ENCODE data around the gene TMEM131.

Gene TMEM131

DNA sequence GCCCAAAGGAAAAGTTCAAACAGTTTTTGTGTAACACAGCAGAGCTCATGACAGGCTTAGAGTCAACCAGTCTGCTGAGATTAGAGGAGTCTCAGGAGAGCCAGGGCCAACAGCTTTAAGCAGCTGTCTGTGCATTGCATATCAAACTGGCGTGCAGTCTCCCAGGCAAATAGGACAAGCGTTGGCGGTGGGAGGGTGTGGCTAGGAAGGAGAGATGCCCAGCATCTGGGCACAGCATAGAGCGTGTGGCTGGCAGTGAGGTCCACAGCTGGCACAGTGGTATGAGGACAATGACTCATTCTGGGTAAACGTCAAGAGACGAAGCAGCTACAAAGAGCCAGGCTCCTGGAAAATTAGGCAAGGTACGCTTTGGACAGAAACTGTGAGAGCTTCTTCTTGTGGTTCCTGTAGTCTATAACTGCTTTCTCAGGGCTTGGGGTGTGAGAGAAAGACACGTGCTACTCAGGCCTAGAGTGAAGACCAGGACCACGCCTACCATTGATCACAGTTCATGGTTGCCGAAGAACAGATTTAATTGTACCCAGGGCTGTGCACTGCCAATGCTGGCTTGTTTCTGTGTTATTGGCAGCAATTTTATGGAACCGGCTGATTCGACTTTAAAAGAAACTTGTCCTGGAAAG, 267.5 kb downstream of the TMEM131 start:
- peak in 17 of 58 donors; percentile 11 to 43 (median 26) for DNase-seq

DNA sequence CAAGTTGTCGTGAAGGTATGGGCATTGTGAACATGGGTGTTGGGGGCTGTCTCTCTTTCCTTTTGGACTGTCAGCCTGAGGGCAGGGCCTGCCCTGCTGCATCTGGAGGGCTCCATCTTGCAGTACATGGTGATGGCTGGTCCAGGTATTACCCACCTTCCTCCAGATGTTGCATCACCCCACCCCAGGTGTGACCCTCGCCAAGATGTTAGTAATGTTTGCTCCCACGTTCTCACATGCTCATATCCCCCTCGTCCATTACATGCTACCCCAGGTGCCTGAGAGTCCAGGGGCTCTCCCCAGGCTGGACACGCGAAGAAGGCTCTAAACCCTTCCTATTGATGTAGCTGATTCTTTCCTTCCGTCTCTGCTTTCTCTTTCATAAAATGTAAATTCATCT, 268.5 kb downstream of the TMEM131 start:
- no peak for DNase-seq

DNA sequence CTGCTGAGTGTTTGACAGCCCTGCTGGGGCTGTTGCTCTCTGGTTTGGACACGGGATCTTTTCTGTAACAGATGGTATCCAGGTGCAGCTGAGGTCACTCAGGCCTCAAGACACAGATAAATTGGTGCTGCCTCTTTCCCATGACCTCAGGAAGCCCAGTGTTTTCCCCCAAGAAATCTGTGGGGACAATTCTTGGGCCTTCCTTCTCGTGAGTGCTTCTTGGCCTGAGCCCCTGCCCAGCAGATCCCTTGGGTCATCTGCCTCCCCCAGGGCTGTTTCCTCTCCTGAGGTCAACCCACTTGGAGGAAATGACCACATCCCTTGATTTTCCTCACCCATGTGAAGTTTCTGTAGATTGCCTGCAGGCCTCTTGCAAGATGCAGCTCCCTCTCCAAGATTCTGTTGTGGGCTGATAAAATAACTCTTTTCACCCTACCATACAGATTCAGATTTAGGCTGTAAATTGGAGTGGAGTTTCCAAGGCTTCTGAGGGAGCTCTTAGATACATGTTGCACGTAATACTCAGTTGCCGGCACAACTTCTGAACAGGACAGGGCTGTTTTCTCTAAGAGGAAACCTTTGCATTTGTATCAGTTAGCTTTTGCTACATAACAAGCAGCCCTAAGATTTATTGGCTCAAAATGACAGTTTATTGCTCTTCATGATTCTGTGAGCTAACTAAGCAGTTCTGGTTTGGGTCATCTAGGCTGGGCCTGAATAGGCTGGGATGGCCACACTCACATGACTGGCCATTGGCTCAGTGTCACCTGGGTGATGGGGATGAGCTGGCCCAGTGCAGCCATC, 269.3 kb downstream of the TMEM131 start:
- no peak for DNase-seq

DNA sequence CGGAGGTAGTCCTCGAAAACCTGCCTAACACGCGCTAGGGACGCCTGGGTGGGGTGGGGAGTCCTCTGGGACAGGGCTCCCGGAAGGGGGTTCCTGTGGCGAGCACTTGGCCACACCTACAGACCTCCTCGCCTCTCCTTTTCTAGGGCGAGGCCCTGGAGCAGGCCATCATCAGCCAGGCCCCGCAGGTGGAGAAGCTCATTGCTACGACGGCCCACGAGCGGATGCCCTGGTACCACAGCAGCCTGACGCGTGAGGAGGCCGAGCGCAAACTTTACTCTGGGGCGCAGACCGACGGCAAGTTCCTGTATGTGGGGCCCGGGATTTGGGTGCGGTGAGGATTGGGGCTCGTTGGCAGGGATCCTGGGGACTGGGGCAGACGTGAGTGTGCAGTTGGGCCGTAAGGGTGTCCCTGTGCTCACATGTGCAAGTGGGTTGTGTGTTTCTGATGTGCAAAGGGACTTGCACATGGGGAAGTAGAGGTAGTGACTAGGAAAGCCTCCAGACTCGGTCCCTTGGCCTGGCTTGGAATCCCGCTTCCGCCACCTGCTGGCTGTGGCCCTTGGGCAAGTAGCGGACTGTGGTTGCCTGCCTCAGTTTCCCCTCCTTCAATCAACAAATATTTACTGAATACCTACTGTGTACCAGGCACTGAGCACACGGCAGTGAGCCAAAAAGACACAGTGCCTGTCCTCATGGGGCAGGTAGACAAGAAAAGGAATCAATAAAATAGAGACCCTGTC, 270.6 kb downstream of the TMEM131 start:
- DNase-seq = no peak

DNA sequence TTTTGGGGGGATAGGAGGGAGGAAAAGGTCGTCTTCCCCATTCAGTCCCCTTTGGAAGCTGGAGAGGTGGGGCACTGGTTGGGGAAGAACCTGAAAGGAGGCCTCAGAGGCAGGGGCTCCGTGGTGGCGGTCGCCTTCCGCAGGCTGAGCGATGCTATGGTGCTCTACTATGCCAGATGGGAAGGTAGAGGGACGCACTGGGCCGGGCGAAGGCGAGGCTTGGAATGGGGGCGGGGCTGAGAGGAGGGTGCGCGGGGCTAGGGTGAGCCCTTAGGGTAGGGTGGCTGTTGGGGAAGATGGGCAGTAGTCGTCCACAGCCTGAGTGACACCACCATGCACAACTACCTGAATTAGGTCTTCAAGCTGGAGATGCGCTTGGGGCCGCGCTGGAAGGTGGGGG, 271.2 kb downstream of the TMEM131 start:
- DNase-seq = no peak

DNA sequence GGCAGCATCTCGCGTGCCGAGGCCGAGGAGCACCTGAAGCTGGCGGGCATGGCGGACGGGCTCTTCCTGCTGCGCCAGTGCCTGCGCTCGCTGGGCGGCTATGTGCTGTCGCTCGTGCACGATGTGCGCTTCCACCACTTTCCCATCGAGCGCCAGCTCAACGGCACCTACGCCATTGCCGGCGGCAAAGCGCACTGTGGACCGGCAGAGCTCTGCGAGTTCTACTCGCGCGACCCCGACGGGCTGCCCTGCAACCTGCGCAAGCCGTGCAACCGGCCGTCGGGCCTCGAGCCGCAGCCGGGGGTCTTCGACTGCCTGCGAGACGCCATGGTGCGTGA, 271.7 kb downstream of the TMEM131 start:
- DNase-seq = no peak

DNA sequence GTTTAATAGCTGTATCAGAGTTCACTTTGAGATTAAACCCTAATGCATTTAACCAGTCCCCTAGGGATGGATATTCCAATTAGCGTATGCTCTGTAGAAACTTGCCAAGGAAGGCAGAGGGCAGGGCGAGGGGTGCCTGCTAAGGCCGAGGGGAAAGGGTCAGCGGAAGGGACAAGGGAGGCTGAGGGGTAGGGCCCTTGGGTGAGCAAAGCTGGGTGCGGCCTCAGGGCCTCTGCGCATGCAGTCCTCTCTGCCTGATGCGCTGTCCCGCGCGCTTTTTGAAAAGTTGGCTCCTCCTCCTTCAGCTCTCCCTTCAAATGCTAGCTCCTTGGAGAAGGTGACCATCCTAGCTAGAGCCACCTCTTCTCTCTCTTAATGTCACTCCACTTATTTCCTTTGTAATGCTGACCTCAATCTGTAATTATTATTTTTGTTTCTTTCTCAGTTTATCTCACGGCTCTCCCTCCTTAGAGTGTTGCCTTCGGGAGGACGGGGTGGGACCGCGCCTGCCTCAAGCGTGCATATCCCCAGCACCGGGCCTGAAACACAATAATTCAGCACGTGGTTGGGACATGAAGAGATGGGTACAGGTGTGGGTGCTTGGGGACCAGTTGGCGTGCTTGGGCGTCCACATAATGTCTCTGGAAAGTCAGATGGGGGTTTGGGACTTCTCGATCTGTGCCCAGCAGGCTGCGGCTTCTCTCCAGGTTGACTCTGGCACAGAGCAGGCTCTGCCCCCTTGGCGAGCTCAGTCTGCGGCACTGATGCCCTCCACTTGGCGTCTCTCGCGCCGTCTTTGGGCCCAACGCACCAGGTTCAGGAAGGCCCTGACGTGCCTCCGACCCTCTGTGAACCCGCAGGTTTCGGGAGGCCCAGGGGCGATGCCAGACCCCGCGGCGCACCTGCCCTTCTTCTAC, 272.3 kb downstream of the TMEM131 start:
- no peak for DNase-seq

DNA sequence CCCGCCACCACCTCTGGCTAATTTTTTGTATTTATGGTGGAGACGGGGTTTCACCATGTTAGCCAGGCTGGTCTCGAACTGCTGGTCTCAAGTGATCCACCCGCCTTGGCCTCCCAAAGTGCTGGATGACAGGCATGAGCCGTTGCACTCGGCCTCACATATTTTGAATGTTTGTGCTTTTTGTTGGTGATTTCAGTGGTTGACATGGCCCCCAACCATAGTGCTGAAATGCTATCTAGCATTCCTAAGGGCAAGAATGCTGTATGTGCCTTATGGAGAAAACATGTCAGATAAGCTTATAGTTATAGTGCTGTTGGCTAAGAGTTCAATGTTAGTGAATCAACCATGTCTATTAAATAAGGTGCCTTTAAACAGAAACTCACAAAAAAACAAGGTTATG, 273.5 kb downstream of the TMEM131 start:
- no peak for DNase-seq

DNA sequence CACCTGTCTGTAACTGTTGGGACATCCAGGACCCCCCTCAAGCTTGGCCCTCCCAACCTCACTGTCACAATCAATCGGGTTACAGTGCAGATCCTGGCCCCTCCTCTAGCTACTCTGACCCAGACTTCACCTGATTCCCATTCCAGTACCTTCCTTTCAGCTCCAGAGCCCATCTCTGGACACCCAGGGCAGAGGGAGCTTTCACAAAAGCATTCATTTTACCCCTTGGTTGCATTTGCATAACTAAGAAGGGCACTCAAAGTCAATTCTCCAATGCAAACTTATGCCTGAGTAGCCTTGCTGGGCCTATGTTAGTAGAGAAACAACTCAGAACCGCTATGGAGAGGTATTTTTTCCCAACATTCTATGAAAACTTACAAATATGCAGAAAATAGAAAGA, 275.0 kb downstream of the TMEM131 start:
- DNase-seq = no peak

DNA sequence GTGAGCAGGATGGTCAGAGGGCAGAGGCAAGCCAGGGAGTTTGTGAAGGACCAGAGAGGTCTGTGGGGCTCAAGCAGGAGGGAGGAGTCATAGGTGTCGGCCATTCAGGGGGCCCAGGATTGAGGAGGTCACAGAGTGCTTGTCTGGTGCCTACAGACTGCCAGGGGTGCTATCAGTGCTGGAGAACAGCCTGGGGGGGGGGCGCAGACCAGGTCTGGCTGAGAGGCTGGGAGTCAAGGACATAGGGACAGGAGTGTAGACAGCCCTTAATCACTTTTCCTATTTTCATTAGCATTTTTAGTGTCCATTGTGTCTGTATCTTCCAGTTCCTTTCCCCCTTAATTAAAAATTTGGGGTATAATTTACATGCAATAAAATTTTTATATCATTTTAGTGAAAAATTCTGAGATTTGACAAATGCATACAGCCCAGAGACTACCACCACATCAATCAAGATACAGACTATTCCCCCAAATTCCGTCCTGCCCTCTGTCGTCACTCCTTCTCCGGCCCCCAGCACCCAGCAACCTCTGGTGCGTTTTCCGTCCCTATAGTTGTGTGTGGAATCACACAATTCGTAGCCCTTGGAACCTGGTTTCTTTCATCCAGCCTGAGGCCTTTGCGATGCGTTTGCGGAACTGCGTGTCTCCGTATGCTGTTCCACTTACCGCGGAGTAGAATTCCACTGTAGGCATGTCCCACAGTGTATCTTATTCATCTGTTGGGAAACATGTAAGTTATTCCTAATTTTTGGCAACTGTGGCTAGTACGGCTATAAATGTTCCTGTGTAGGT, 276.2 kb downstream of the TMEM131 start:
- no peak for DNase-seq

DNA sequence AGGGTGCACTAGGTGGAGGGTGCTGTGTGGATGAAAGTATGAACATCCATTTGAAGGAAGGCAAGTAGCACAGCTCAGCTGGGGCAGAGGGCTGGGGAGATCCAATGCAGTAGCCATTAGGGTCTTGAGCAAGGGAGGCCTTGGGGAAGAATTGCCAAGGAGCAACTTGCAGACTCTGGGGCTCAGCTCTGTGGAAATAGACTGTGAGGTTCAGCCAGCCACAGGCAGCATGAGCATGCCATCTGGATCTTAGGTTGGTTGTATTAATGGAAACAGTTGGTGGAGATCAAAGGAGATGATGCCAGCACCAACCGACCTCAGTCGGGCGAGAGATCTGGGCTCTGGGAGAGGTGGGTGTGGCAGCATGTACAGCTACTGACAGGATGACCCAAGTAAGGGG, 276.8 kb downstream of the TMEM131 start:
- DNase-seq = no peak

DNA sequence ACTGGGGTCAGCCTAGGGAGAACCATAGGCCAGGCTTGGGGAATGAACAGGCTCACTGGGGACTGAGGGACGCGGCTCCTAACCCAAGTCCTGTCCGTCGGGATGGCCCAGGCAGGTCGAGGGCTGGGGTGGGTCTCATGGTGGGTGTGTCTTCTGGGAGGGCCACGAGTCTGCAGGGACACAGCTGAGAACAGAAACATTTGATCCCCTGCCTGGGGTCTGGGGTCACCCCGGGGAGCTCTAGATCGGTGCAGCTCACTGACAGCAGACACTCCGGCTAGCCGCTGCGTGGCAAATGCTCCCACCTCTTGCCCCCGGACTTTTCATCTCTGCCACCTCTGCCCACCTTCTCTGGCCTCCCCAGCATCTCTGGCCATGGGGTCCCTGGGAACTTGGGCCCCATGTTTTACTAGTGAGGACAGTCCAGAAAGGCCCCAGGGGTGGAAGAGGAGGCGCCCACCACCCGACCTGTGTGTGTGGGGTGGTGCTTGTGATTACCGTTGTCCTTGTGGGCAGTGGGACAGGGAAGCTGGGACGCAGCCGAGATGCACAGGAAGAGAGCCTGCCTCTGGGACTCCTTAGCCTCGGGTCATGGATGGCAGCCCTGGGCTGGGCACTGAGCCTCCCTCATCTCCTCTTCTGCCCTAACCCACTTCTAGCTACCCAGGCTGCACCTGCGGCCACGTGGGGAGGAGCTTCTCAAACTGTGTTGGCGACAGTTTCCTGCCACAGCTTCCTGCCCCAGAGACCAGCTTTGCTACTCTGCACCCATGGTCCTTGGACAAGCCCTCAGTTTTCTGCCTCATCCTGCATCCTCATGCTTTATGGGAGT, 277.5 kb downstream of the TMEM131 start:
- no peak for DNase-seq

DNA sequence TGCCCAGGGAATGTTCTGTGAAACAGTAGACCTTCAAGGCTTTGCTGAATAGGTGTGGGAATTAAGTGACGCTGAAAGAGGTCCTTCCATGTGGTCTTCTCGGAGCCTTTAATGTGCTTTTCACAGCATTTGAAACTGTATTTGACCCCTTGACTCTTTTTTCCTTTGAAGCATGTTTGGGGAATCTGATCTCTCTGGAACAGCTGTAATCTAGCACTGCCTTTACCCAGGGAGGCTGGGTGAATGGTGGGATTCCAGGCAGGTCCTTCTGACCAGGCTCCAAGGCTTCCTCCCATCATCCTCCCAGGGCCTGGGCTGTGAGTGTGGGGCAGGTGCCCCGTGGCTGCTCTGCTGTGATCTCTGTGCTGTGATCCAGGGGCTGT, 278.1 kb downstream of the TMEM131 start:
- no peak for DNase-seq

DNA sequence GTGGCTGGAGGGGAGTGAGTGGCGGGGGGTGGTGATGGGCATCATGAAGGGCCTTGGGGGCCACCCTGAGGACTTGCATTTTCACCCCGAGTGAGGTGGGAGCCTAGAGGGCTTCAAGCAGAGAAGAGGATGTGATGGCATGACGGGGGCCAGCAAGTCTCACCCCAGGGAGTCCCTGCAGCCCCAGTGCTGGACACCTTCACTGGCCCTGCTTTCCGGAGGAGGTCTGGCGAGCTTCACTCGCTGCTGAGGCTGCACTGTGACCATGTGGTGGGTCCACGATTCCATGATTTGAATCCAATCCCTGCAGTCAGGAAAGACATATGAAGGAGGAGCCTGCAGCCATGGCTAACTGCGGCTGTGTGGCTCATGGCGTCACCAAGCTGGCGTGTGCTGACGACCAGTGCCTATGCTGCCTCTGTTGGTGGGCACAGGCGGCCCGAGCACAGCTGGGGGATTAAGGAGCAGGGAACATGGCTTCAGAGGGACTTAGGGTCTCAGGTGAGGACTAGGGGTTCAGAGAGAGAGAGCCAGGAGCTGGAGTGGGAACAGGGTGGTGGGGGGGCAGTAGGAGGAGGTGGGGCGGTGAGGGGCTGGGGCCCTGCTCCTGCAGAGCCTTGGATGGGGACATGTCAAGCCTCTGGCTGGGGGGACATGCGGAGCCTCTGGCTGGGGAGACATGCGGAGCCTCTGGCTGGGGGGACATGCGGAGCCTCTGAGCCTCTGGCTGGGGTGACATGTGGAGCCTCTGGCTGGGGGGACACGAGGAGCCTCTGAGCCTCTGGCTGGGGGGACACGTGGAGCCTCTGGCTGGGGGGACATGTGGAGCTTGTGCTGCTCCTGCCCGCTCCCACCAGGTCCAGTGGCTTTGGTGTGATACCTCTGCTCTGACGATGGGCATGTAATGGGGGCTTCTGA, 278.8 kb downstream of the TMEM131 start:
- no peak for DNase-seq

DNA sequence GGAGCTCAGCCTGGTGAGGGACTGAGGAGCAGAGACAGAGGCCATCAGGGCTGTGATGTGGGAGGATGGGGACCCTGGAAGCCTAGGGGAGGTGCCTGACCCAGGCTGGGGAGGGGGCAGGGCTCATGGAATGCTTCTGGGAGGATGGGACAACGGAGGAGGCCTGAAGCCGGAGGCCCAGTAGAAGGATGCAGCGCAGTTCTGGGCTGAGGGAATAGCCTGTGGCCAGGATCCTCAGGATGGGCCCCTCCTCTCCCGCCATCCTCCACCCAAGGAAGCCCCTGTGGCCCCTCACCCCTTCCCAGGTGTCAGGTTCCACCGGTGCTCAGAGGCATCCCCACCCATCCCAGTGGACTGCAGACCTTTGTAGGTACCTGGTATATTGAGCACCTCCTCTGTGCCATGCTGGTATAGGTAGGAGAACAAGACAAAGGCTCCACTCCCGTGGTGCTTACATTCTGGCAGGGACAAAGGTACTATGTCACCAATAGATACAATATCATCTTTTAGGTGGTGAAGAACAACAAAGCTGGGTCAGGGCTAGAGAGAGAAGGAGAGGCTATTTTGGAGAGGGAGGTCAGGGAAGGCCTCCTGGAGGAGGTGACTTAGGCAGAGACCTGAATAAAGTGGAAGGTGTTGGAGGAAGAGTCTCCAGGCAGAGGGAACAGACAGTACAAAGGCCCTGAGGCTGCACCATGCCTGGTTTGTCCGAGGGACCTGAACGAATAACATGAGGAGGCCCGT, 279.6 kb downstream of the TMEM131 start:
- no peak for DNase-seq

DNA sequence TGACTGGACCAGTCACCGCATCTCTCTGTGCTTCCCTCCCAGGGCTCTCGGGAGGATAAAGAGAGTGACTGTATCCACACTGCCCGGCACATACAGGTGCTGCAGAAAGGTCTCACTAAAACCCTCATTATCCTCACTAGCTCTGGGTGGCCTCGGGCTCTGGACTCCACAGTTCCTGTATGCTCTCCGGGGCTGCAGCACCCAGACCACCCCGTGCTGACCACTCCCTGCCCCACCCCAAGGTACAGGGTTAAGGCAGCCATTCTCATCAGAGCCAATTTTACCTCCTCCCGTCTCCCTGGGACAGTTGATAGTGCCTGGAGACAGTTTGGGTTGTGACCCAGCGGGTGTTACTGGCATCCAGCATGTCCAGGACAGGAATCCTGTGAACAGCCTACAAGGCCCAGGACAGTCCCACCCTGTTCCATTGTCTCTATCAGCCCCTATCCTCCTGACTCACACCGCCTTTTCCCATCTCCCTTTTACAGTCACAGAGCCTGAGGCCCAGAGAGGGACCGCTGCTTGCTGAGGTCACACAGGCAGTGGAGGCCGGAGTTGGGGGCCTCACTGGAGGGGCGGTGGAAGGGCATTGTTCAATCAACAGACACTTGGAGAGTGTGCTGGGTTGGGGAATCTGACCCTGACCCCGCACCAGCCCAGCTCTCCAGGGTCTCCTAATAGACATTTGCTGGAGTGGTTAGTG, 280.6 kb downstream of the TMEM131 start:
- DNase-seq = no peak

All from anterior cingulate cortex (tissue), 58 donors.